GM18861 (cell line): Measurements from ENCODE around the gene PRIMA1.

Source experiments
- ATAC-seq: cut with Tn5 transposase; IDR thresholded peaks from one replicate; pipeline ENCODE4 v1.9.1; 2021; ENCODE audit not compliant: unreplicated experiment

Gene PRIMA1

GRCh38 chr14:93759719-93760307, 28.5 kb downstream of the PRIMA1 start:
- ATAC-seq: no peak

GRCh38 chr14:93757206-93757605, 31.1 kb downstream of the PRIMA1 start:
- no peak for ATAC-seq

- ATAC-seq: no peak
These were observed 34.6 kb downstream of the PRIMA1 start for GRCh38 chr14:93753647-93754046.

GRCh38 chr14:93752980-93753561, 35.2 kb downstream of the PRIMA1 start:
- ATAC-seq: no peak

- ATAC-seq: no peak
These were observed 36.2 kb downstream of the PRIMA1 start for GRCh38 chr14:93751946-93752655.

GRCh38 chr14:93749076-93749420, 39.2 kb downstream of the PRIMA1 start:
- ATAC-seq: no peak

- no peak for ATAC-seq
These were observed 39.8 kb downstream of the PRIMA1 start for GRCh38 chr14:93748208-93749075.

- no peak for ATAC-seq
These were observed 40.7 kb downstream of the PRIMA1 start for GRCh38 chr14:93747560-93747959.

- no peak for ATAC-seq
These were observed 41.2 kb downstream of the PRIMA1 start for GRCh38 chr14:93747102-93747501.

GRCh38 chr14:93745603-93746273, 42.5 kb downstream of the PRIMA1 start:
- no peak for ATAC-seq

GRCh38 chr14:93744876-93745275, 43.4 kb downstream of the PRIMA1 start:
- ATAC-seq: no peak

- ATAC-seq: no peak
These were observed 44.1 kb downstream of the PRIMA1 start for GRCh38 chr14:93744176-93744575.

GRCh38 chr14:93743270-93744060, 44.8 kb downstream of the PRIMA1 start:
- ATAC-seq: no peak

GRCh38 chr14:93742761-93743160, 45.5 kb downstream of the PRIMA1 start:
- no peak for ATAC-seq

- no peak for ATAC-seq
These were observed 46.6 kb downstream of the PRIMA1 start for GRCh38 chr14:93741556-93742230.

- no peak for ATAC-seq
These were observed 50.7 kb downstream of the PRIMA1 start for GRCh38 chr14:93737634-93738033.

- ATAC-seq: no peak
These were observed 51.8 kb downstream of the PRIMA1 start for GRCh38 chr14:93736378-93737014.

GRCh38 chr14:93735206-93735605, 53.1 kb downstream of the PRIMA1 start:
- ATAC-seq: no peak
